ENCODE results near the gene MLYCD.
"Not testable (repeated sequence)": the region's sequence is repeated elsewhere in the genome, so short reads cannot be mapped to it uniquely, and the experiment has no call there.

MLYCD gene

DNA sequence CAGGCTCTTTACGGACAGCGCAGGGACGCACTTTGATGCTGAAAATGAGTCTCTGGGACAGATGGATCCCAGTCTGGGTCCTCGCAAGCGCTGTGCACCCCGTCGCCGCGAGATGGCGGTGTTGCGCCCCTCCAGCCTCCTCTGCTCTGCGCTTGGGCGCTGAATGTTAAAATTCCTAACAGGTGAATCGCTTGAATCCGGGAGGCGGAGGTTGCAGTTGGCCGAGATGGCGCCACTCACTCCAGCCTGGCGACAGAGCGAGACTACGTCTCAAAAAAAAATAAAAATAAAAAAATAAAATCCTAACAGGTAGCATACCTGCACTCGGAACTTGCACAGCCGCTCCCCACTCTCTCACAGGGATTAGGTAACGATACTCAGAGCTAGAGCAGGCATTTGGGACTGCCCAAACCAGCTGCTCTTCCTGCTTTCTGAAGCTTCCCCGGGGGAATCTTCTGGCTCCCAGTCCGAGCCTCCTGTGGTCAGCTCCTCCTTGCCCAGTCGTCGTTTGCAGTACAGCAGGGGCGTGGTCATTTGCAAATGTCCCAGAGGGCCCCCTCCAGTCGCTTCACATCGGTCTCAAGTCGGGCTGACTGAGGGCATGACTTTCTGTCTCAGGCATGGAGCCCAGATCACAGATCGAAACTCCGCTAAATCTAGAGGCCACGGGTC, 27.9 kb downstream of the MLYCD start:
- DNase-seq = peak; percentile 58 to 80

GRCh38 chr16:83928341-83929055, 29.6 kb downstream of the MLYCD start:
- DNase-seq = no peak

DNA sequence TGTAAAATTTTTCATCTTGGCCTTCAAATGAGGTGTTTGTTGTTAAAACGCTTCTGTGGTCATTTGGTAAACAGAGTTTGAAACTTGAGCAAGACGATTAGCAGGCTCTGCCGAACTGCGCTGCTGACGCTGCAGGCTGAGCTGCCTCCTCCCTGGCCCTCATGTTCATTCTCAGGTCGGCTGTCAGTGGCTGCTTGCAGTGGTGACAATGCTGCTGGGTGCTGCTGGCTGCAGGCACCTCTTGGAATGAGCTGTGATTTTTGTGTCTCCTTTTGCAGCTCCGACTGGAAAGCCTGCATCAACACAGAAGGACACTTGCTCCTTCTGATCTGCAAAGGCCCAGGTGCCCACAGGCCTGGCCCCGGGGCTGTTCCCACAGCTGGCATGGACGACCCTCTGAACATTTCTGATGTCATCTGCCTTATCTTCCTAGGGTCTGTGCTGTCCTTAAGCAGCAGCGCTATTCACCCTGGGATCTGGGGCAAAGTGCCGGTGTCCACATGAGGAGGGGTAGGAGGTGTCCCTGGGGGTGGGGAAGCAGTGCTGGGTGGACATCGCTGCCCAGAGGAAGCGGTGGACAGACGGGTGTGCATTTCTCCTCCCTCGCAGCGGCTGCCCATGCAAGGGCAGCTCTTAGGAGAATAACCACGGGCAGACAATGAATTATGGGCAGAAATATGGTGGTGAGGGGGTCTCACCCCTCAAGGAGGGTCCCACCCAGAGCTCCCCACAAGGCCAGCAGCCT, 31.1 kb downstream of the MLYCD start:
- no peak for DNase-seq

- no peak for DNase-seq
These were observed 32.0 kb downstream of the MLYCD start for GRCh38 chr16:83930730-83931500.

- no peak for DNase-seq
These were observed 32.6 kb downstream of the MLYCD start for GRCh38 chr16:83931556-83931955.

- no peak for DNase-seq
These were observed 33.4 kb downstream of the MLYCD start for GRCh38 chr16:83932304-83932703.

- DNase-seq = peak; percentile 51 to 87
These were observed 34.2 kb downstream of the MLYCD start for GRCh38 chr16:83932955-83933673.

DNA sequence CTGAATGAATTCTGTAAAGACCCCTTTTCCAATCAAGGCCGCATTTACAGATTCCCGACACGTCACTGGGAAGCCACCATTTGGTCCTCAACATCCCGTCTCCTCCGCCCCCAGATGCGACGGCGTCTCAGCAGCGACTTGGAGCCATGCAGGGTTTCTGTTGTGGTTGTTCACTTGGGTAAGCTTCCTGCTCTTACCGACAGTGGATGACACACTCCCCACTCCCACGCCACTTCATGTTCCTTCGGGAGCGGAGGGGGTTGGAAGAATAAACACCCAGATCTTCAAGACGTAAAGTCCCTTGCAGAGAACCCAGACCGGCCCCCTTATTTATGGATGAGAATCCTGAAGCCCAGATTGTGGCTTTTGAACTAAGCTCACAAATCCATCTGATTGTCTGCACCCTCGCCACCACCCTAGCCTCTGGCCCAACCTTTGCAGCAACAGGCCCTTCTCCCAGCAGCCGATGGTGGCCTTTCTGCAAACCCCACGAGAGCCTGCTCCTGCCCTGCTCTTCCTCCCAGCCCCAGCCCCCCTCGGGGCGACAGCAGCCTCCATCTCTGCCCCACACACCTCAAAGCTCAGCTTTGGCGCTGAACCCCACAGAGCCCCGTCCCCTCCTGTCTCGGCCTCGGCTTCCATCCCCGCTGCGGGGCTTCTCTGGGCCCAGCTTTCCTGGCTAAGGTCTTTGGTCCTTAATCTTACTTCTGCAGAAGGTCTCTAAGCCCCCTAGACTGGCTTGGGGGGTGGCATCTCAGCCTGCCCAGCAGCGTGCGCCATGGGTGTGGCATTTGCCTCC, 35.2 kb downstream of the MLYCD start:
- DNase-seq = no peak

DNA sequence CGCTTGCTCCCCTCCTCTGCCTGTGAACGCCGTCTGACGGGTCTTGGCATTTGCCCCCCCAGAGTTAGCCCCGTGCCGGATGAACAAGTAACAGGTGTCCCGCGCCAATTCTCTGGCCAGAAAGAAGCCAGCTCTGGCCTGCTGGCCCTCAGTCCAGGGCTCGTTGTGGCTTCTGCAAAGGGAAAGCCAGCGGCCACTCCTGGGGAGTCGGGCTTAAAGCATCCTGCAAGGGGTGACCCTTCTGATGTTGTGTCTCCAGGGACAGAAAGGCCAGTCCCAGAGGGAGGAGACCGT, 35.7 kb downstream of the MLYCD start:
- DNase-seq = no peak

- no peak for DNase-seq
These were observed 36.3 kb downstream of the MLYCD start for GRCh38 chr16:83935005-83935857.

DNA sequence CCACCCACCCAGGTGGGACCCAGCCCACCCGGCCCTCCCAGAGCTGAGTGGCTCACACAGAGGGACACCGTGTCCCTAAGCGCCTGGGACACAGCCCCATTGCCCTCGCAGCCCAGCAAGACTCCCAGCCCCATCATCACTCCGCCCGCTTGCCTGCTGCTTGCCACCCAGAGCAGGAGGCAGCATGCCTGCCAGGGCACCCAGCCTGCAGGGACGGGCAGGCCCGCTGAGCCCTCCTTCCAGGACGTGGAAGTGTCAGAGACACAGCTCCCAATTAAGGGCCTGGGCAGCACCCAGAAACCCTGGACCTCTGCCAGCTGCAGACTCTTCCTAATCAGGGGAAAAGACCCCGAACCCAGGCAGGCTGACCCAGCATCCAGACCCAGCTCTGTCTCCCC, 36.9 kb downstream of the MLYCD start:
- DNase-seq = no peak

GRCh38 chr16:83936581-83937165, 37.8 kb downstream of the MLYCD start:
- peak; percentile 27 to 70 for DNase-seq

GRCh38 chr16:83937267-83937666, 38.4 kb downstream of the MLYCD start:
- DNase-seq = no peak

DNA sequence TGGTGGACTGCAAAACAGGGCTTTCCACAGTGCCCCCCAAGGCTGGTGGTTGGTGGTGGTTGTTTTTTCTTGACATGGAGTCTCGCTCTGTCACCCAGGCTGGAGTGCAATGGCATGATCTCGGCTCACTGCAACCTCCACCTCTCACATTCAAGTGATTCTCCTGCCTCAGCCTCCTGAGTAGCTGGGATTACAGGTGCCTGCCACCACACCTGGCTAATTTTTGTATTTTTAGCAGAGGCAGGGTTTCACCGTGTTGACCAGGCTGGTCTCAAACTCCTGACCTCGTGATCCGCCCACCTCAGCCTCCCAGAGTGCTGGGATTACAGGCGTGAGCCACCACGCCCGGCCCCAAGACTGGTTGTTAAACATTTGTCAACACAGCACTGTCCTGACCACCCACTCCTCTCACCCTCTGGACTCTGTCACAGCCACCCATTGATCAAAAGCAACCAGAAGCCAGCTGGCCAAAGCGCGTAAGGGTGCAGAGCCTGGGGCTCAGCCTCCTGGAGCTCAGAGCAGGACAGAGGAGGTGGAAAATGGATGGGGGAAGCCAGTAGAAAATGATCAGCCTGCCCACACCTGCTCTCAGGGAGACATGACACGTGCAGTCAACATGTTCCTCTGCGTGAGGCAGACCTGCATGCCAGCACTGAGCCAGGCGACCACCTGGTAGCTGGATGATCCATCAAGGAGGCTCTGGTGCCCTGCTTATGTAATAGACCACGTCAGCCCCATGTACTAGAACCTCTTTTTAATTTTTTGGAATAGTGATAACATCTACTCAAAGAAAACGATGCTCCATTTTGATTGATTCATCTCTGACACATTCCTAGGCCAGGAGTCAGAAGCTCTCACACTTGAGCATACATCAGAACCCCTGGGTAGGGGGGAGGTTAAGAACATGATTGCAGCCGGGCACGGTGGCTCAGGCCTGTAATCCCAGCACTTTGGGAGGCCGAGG, 39.3 kb downstream of the MLYCD start:
- no peak for DNase-seq

- DNase-seq = no peak
These were observed 40.4 kb downstream of the MLYCD start for GRCh38 chr16:83939266-83939855.

DNA sequence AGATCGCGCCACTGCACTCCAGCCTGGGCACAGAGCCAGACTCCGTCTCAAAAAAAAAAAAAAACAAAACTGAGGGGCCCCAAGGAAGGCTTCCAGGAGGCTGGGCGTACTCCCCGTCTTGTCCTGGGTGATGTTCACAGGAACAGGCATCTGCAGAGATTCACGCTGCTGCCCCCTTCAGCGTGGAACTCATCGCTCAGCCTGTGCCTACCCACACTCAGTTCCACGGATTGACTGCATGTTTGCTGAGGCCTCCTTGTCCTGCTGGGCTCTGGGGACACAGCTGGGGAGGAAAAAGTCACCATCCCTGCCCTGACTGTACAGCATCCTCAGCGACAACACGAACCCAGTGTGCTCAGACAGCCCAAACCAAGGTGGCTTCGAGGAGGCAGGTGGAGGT, 41.2 kb downstream of the MLYCD start:
- DNase-seq = no peak

- peak; percentile 93 to 95 for DNase-seq
These were observed 41.9 kb downstream of the MLYCD start for GRCh38 chr16:83940630-83941378.

GRCh38 chr16:83941546-83941945, 42.6 kb downstream of the MLYCD start:
- DNase-seq = not testable (repeated sequence)

All from NCI-H524 (cell line).